Amygdala (tissue), 56 donors: Measurements from ENCODE around the gene CNNM3.

Experiments used
- DNase-seq, 56 donors: peaks; one replicate each; lab custom pipeline; 2025; lab: John Stamatoyannopoulos, UW

Gene CNNM3

DNA sequence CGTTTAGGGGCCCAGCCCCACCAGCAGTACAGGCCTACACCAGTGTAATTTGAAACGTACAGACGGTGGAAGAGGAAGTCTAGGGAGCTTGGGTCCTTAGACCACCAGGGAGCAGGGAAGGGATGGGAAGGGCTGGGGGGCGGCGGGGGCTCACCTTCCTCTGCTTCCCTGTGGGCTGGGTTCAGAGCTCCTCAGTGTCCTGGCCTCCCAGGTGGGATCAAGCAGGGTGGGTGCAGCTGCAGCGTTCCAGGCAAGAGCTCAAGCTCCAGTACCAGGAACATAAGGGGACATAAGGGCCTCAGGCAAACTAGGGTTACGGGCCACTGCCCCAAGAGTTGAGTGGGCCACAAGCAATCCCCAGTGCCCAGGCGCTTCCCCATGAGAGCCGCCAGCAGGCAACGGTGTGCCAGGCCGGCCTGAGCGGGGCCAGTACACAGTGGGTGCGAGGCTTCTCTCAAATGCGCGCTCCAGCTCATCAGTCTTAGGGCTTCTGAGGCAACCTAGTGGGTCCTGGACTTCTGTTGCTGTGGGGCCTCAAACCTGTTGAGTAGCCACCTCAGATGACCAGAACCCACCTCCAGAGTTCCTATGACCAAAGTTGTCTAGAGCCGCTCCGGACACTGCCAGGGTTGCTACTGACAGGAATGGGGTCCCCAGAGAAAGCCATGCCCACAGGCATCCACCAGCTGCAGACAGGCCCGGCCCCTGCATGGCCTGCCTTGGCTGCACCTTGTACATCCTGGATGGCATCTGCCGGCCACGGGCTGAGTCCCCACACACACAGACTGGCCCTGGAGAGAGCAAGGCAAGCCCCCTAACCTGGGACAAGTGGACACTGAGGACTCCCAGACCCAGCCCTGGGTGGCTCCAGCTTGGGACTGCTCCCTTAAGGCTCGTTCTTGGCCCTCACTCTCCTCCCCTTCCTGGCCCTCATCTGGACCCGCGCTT lies 22.6 kb downstream of the CNNM3 start:
- no peak for DNase-seq

- DNase-seq: no peak
These were observed 23.3 kb downstream of the CNNM3 start for GRCh38 chr2:96839293-96839874.

- DNase-seq: no peak
These were observed 24.1 kb downstream of the CNNM3 start for GRCh38 chr2:96839875-96840850.

DNA sequence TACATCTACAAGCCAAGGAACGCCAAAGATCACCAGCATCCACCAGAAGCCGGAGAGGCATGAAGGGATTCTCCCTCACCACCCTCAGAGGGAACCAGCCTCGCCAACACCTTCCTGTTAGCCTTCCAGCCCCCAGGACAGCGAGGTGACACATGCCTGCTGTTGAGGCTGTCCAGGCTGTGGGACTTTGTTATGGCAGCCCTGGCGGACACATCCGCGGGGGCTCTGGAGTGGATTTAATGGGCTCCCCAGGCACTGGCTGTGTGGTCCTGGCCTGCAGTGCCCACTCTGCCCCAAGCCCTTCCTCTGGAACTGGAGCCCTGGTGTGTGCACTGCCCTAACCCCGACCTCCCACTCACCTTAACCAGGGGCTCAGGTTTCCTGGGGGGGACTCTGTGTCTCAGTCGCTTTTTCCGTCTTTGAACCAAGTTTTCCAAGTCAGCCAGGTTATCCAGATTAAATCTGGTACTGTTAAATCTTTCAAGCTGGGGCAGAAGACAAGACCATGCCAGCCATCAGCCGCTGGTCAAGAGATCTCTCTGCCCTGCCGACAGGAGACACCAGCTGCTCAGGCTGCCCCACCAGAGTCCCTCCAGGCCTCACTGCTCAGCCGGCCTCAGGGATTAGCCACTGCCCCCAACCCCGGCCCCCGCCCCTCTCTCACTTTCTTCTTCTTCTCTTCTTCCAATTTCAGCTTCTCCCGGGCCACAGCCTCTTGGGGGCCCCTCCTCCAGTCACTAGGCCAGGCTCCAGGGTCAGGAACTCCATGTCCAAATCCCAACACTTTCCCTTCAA lies 25.8 kb downstream of the CNNM3 start:
- no peak for DNase-seq

GRCh38 chr2:96842600-96842999 lies 26.5 kb downstream of the CNNM3 start:
- no peak for DNase-seq

DNA sequence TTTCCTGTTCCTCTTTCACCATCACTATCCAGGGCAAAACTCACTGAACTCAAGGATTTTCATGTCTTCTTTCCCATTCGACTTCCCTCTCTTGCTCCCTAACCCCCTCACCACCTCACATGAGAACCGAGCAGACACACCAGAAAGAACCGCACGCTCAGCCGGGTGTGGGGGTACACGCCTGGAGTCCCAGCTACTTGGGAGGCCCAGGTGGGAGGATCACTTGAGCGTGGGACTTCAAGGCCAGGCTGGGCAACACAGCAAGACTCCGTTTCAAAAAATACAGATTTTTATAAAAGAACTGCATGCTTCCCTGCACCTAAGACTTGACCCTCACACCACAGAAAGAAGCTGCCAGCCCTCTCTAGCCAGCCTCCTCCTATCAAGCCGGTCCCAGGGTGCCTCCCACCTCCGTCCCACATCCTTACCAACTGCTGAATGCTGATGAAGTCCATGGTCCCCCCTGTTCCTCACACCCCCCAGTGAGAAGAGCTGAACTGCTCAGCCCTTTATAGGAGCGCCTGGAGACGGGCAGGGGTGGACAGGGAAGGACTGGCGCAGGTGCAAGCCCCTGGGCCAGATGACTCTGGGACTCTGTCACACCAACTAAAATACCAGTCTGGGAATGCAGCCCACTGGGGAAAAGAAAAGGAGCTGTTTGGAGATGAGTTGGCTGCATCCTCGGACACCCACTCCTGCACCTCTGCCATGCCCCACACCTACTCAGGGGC lies 27.6 kb downstream of the CNNM3 start, which contains the start of gene ANKRD23:
TSS of gene ANKRD23 (minus strand) at position 484 of the 731 bp plus-strand sequence. CDS start at position 455, 29 bp downstream.
- no peak for DNase-seq

DNA sequence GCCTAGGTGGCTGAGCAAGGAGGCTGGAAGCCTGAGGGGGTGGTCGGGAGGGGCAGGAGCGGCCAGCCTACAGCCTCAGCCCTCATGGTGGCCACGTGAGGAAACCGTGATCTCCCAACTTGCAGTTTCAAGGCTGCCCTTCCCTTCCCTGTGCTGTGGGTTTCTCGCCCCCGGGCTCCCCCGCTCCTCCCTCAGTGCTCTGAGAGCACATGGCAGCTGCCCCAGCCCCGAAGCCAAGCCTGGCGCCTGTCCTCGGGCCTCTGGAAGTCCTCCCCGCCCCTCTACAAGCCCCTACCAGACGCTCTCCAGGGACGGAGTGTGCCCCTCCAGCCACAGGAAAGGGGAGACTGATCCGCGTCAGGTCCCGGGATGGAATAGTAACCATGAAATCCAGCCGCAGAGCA lies 28.3 kb downstream of the CNNM3 start:
- no peak for DNase-seq

DNA sequence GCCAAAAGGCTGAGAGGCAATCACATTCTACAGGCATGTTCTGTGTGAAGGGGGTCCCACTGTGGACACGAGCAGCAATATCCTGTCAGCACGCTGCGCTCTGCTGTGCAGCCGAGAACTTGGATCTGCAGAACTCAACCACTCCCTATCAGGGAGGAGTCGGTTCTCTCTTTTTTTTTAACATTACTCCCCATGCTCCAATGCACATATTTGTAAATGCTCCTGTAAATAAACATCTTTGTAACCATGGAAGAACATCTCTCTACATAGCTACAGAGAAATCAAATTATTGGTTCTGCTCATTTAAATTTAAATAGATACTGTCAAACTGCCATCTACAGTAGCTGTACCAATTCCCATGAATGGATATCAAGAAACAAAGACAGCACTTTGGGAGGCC lies 30.8 kb downstream of the CNNM3 start:
- no peak for DNase-seq

DNA sequence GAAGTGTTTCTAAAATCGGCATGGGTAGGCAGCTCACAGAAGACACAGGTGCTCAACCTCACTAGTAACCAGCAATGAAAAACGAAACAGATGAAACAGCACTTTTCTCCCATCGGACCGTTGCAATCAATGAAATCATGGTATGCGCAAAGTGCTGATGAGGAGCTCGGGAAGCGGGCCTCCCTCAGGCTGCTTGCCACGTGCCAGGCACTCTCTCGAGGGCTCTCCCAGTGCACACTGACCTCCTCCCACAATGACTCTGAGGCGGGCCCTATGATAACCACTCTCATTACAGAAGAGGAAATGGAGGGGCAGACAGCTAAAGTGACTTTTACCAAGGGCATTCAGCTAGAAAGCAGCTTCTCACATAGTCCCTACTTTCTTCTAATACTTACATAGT lies 31.5 kb downstream of the CNNM3 start:
- no peak for DNase-seq

DNA sequence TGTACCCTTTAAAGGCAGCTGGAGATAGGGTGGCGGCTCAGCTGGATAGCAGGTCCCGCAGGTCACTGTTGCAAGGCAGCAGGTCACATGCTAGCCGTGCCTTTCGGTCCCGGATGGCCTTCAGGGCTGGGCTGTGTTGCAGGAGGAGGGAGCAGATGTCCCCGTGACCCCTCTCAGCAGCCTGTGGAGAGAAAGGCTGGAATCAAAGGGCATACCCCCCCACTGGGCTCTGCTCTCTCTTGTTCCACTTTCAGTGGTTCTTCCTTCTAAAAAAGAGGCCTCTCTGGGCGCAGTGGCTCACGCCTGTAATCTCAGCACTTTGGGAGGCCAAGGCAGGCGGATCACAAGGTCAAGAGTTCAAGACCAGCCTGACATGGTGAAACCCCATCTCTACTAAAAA lies 32.2 kb downstream of the CNNM3 start:
- DNase-seq: no peak

- no peak for DNase-seq
These were observed 36.6 kb downstream of the CNNM3 start for GRCh38 chr2:96852667-96853066.

DNA sequence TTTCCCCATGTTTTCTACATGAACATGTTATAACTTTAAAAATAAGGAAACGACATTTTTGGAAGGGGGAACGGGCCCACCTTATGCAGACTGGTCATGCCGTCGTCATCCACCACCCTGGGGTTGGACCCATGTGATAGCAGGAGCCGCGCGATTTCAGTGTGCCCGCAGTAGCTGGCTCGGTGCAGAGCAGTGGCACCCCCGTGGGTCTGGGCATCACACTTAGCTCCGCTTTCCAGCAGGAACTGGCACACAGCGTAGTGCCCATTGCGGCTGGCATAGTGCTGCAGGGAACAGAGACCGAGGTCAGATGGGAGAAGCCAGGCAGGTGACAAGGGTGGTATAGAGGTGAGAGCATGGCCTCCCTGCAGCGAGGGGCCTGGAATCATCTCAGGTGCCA lies 37.3 kb downstream of the CNNM3 start:
- no peak for DNase-seq

DNA sequence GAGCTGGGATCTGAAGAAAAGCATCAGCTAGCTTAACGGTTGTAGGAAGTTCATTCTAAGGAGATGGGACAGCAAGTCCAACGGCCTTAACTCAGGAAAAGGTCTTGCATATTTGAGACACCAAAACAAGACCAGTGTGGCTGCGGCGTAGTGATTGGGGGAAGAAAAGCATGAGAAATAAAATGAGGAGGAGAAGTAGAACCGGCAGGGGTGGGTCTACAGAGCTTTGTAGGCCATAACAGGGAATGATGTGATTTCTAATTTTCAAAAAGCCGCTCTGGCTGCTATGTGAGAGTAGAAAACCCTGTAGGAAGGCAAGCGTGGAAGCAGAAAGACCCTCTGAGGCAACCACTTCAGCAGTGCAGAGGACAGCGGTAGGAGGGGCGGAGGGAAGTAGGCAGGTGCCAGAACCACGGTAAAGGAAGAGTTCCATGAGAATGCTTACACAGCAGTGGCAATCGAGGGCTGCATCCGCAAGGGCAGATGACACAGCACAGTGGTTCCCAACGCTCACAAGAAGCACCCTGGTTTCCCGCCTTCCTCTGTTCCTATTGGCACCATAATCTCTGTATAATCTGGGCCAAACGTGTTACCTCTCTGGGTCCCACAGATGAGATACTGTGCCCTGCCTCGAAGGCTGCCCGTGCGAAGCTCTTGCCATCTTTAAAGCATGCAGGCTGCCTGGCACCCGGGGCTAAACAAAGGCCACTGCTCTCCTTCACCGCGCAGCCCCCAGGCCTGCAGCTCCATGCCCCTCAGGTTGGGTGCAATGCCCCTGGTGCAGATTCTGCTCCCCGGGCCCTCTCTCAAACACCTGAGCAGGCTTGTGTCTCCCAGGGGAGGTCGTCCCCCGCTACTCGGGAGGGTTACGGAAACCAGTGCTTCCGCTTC lies 41.0 kb downstream of the CNNM3 start:
- peak in 8 of 56 donors; percentile 43 to 69 (median 51) for DNase-seq

DNA sequence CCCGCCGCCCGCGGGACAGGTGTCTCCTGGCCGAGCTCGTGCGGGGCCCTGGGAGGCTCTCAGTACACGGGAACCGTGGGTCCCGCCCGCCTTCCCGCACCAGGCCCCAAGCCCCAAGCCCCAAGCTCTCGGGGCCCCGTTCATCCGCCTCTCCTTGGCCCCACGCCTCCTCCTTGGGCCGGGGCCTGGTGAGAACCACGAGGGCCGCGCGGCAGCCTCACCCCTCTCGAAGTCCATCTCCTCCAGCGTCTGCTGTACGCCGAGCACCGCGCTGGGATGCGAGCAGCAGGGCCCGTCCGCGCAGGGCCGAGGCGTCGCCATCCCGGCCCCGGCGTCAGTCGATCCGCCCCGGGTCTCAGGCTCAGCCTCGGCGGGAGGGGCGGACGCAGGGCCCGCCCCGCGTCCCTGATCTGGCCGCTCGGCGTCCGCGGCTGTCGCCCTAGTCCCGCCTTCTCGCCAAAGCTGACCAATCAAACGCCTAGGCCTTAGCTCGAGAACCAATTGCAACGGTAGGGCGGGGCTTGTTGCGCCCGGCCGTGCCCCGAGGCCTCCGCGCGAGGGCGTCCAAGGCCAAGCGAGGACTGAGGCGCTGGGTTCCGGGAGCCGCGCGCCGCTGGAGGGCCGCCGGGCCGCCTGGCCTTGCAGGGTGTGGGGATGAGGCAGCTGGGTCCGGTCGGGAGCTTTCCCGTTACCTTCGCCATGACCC lies 41.8 kb downstream of the CNNM3 start, which contains the start of gene ANKRD39:
TSS of gene ANKRD39 (minus strand) at position 350 of the 706 bp plus-strand sequence. CDS start at position 321, 29 bp downstream.
- peak; percentile 76 to 98 (median 94) for DNase-seq

- DNase-seq: peak in 8 of 56 donors; percentile 23 to 70 (median 44)
These were observed 43.1 kb downstream of the CNNM3 start for GRCh38 chr2:96859099-96859649.

GRCh38 chr2:96859681-96860064 lies 43.6 kb downstream of the CNNM3 start:
- DNase-seq: no peak
